Cardiac fibroblast (primary cell): ENCODE data around the gene CGB5.

Experiments
- DNase-seq, 2 donors: peaks; one replicate each; pipeline versions ENCODE4 v3.0.0 to v3.0.0-alpha.2; 2010; ENCODE audit warnings: low read depth in 2 of 2
- H3K4me3 ChIP-seq, 2 donors: replicated peaks in 1 of 2; 1 replicate in 1 of 2; 2 replicates in 1 of 2; pipeline ENCODE4 v1.5.1; 2011; ENCODE audit warnings: low read depth in 2 of 2, low read length in 2 of 2, mild to moderate bottlenecking in 2 of 2, moderate library complexity in 1 of 2
- TF ChIP-seq, protein P1 (sequence below): IDR thresholded peaks from one replicate; pipeline ENCODE4 v1.5.1; 2011; ENCODE audit warnings: low read depth, mild to moderate bottlenecking, low read length, inconsistent platforms

CGB5 gene

DNA sequence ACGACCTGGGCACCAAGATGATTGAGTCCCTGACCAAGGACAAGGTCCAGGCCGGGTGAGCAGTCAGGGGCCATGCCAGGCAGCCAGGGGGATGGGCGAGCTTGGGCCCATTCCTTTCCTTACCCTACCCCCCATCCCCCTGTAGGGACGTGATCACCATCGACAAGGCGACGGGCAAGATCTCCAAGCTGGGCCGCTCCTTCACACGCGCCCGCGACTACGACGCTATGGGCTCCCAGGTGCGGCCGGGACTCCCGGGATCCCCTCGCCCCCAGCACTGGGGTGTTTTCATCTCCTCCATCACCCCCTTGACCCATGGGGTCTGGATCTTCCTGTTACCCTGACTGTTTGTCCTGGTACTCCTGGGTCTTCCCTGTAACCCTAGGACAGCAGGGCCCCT is 33.8 kb upstream of the CGB5 start:
- DNase-seq: no peak
- H3K4me3 ChIP-seq: no peak overlapping the region
- TF ChIP-seq, protein P1, sequence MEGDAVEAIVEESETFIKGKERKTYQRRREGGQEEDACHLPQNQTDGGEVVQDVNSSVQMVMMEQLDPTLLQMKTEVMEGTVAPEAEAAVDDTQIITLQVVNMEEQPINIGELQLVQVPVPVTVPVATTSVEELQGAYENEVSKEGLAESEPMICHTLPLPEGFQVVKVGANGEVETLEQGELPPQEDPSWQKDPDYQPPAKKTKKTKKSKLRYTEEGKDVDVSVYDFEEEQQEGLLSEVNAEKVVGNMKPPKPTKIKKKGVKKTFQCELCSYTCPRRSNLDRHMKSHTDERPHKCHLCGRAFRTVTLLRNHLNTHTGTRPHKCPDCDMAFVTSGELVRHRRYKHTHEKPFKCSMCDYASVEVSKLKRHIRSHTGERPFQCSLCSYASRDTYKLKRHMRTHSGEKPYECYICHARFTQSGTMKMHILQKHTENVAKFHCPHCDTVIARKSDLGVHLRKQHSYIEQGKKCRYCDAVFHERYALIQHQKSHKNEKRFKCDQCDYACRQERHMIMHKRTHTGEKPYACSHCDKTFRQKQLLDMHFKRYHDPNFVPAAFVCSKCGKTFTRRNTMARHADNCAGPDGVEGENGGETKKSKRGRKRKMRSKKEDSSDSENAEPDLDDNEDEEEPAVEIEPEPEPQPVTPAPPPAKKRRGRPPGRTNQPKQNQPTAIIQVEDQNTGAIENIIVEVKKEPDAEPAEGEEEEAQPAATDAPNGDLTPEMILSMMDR: no peak

DNA sequence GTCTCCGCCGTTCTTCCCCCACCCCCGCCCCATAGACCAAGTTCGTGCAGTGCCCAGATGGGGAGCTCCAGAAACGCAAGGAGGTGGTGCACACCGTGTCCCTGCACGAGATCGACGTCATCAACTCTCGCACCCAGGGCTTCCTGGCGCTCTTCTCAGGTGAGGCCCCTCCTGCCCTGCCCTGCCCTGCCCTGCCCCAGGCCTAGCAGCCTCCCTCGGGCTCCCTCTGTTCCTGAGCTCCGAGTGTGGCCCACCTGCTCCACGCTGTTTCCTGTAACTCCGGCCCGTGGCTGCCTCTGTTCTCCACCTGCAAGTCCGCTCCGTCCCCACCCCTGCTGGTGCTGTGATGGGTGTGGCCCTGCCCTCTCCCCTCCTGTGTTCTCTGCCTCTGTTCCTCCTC is 33.2 kb upstream of the CGB5 start:
- TF ChIP-seq, protein P1: no peak
- no peak for DNase-seq
- no peak overlapping the region for H3K4me3 ChIP-seq

DNA sequence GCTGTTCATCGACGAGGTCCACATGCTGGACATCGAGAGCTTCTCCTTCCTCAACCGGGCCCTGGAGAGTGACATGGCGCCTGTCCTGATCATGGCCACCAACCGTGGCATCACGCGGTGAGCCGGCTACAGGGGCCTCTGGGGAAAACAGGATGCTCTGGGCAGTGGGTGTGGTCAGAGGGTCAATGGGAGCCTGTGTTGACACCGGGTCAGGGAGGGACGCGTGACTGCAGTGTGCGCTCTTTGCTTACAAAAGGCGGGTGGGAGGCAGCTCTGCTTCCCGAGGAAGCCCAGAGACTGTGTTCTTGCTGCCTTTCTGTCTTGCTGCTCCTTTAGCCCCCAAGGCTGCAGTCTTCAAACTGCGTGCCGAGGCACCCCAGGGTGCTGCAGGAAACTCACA is 32.5 kb upstream of the CGB5 start:
- TF ChIP-seq, protein P1: no peak
- no peak for DNase-seq
- no peak overlapping the region for H3K4me3 ChIP-seq

DNA sequence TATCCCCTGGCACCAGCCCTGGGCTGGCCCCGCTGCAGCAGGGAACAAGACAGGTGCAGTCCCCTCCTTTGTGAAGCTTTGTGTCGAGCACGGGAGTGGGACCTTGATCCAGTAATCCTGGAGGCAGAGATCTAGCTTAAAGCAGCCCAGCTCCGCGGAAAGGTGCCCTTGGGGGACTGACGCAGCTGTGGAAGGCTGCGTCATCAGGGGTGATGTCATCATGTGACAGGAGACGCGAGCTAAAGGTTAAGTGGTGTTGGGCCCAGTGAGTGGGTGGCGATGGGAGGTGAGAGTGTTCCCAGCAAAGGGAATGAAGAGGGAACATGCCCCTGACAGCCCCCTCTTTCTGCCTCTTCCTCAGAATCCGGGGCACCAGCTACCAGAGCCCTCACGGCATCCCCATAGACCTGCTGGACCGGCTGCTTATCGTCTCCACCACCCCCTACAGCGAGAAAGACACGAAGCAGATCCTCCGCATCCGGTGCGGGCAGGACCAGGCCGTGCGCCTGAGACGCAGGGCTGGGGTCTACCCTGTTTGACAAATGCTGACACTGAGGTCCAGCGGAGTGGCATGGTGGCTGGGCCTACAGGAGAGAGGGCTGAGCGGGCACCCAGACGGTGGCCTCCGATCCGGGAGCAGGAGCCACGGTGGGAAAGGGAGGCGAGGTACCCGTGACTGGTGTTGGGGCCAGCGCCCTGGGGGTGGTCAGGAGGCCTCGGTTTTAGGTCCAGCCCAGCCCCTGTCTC is 29.4 kb upstream of the CGB5 start:
- TF ChIP-seq, protein P1: no peak
- no peak overlapping the region for H3K4me3 ChIP-seq
- DNase-seq: peak in 1 of 2 donors; percentile 42

DNA sequence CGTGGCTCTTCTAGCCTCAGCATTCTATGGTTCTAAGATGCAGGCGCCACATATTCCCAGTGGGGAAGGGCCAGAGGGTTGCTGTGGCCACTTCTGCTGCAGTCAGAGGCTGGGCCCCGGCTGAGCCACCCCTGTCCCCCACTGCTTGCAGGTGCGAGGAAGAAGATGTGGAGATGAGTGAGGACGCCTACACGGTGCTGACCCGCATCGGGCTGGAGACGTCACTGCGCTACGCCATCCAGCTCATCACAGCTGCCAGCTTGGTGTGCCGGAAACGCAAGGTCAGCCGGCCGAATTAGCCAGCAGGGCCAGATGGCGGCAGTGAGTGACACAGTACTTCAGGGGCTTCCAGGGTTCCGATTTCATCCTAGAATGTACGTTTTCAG is 28.8 kb upstream of the CGB5 start:
- TF ChIP-seq, protein P1: no peak
- DNase-seq: no peak
- no peak overlapping the region for H3K4me3 ChIP-seq

DNA sequence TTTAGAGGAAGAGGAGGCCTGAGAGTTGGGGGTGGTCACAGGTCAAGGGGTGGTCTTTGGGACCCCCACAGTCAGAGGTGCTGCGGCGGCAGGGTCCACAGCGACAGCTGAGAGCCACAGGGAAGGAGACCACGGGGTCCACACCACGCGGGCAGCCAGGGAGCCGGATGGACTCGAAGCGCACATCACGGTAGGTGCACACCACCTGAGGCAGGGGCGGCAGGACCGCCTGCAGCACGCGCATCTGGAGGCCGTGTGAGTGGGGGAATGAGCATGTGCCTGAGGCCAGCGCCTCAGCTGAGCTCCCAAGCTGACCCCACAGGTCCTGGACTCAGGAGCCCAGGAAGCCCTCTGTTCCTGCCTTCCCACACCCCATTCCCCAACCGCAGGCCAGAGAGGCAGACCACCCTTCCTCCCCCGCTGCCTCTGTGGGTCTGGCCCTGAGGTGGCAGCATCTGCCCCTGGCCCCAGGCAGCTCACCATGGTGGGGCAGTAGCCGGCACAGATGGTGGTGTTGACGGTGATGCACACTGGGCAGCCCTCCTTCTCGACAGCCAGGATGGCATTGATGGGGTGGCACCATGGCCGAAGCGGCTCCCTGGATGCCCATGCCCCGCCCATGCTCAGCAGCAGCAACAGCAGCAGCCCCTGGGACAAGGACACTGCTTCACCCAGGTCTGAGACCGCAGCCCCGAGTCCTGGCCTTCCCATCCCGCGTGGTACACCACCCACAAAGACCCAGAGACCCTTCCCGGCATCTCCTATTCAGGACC is 27.4 kb upstream of the CGB5 start:
- no peak for DNase-seq
- TF ChIP-seq, protein P1: no peak
- no peak overlapping the region for H3K4me3 ChIP-seq
